HG03139 (cell line): Measurements from ENCODE around the gene AHCYL1.
A peak's percentile ranks its signal among the peaks of the same experiment; 100 is the strongest.

Experiments
- ATAC-seq: cut with Tn5 transposase; IDR thresholded peaks from one replicate; pipeline ENCODE4 v1.9.1; 2021; ENCODE audit not compliant: unreplicated experiment

AHCYL1 gene

DNA sequence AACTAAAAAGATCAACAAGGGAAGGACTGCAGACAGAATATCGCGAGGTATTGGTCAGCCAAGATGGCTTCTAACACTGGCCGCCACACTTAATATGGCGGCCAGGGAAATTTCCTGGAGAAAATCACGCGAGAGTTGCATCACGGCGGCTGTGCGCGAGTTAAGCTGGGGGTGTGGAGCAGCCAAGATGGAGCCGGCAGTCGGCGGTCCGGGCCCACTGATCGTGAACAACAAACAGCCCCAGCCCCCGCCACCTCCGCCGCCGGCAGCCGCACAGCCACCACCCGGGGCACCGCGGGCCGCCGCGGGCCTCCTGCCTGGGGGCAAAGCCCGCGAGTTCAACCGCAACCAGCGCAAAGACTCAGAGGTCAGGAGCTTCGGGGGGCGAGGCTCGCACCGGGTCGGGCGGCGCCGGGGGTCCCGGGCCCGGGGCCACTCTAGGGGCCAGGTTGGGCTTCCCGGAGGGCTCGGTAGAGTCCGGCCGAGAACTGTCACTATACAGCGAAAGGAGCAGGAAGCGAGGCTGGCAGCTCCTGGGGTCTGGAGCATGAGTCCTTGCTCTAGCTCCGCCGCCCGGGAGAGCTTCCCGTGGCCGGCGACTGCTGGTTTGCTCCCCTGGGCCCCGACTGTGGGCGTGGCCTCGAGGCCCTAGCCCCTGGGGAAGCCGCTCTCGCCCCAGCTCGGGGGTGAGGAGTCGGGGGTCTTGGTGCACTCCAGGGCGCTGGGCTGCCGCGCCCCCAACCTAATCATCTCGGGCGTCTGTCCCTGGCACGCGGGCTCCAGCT, 50.1 kb downstream of the AHCYL1 start, which contains the start of gene STRIP1:
Gene STRIP1 (plus strand): TSS at position 174 of the 785 bp plus-strand sequence. CDS start 14 bp downstream, at position 188.
- peak; percentile 86 for ATAC-seq

DNA sequence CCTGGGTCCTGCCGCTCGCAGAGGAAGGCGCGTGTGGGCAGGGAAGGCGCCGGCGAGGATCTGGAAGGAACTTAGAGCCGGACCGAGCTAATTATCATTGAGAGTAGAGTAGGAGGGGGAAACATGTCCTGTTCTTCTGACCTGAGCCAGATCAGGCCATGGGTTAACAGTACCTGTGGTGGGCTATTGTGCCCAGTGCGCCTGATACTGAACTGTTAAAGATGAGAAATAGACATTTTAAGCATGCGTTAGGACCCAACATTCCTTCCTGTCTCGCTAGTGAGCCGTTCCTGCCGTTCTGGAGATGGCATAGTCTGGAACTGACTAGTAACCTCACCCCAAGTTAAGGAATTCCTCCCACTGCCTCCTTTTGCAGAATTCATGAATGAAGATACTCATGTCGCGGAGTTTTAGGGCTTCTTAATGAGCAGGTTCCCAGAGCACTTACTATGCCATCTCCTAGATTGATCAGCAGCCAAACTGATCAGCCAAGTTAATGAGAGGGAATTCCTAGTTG, 50.7 kb downstream of the AHCYL1 start:
- peak; percentile 2 for ATAC-seq

DNA sequence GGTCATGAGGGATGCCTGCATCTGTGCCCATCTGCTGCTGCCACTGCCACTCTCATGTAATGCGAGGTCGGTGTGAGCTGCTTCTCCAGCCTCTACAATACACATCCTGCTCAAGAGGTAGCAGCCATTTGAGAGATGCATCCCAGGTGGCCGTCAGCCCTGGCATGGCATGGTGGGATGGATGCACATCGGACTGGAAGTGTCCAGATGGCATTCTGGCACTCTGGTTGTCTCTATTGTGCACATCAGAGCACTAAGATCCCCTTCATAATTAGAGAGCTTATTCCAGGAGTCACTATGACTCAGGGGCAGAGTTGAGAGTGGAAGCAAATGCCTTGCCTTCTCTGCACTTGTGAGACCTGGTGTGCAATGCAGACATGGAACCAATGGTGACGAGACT, 53.7 kb downstream of the AHCYL1 start:
- ATAC-seq = no peak

DNA sequence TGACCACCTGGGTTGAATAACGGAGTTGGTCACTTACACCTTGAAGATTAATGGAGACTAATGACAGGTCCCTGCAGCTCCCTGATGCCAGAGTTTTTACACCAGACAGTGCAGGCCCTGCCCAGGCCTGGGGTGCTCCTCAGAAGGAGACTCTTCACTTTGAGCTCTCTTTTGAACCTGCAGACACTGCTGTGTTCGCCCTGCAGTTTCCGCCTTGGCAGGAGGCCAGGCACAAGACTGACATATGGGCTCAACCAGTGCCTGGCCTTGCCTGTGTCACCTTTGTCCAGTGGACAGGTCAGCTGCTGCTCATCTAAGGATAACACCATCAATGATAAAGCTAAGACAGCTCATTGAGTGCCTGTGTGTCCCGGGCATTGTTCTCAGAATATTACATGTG, 55.1 kb downstream of the AHCYL1 start:
- no peak for ATAC-seq

DNA sequence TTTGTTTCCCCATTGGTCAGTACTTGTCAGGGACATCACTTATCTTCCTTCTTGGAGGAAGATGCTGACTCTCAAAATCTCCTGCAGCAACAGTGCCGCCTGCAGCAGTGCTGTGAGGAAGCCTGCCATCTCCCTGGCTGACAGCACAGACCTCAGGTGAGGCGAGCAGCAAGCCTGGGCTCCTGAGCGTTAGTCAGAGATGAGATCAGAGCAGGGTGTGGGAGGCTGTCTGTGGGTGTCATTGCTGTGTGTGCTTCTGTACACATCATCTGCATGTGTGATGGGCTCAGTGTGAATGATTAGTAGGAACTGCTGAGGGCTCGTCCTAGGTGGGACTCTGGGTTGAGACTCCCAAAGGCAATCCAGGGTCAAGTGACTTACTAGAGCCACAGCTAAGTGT, 56.0 kb downstream of the AHCYL1 start:
- ATAC-seq = no peak

DNA sequence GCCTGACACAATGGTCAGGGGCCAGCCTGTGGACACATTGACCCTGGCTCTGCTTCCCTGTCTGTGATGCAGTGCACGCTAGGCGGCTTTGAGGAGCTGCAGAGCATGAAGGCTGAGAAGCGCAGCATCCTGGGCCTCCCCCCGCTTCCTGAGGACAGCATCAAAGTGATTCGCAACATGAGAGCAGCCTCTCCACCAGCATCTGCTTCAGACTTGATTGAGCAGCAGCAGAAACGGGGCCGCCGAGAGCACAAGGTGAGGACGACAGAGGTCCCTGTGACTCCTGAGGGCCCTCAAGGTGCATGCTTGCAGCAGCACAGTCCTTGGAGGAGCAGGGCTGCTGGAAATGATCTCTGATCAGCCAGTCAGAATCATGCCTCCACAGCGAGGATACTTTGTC, 58.5 kb downstream of the AHCYL1 start:
- ATAC-seq = no peak

DNA sequence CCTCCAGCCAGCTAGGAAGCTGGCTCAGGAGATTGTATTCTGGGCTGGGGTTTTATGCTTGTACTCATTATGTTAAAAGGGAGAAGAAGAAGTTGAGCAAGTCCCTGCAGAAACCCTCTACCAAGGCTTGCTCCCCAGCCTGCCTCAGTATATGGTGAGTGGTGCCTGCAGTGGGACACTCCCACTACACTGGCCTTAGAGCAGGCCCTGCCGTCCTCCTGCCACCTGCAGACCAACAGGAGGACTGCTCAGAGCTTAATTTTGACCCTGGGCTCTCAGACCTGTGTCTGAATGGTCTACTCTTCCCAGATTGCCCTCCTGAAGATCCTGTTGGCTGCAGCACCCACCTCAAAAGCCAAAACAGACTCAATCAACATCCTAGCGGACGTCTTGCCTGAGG, 62.9 kb downstream of the AHCYL1 start:
- ATAC-seq = no peak

DNA sequence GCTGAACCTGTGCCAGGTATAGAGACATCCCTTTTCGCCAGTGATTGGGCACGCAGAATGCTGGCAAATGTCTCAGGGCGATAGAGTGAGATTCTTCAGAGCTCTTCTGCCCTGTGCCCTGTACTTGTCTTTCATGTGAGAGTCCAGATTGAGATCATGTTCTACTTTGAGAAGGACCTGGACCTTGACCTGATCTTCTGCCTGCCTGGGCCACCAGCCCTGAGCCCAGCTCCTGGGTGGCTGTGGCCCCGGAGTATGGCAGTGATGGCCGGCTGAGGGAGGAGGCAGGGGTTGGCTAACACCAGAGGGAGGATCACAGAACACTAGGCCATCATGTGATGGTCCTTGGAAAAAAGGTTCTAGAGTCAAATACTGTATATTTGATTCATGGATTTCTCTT, 63.7 kb downstream of the AHCYL1 start:
- ATAC-seq = no peak

DNA sequence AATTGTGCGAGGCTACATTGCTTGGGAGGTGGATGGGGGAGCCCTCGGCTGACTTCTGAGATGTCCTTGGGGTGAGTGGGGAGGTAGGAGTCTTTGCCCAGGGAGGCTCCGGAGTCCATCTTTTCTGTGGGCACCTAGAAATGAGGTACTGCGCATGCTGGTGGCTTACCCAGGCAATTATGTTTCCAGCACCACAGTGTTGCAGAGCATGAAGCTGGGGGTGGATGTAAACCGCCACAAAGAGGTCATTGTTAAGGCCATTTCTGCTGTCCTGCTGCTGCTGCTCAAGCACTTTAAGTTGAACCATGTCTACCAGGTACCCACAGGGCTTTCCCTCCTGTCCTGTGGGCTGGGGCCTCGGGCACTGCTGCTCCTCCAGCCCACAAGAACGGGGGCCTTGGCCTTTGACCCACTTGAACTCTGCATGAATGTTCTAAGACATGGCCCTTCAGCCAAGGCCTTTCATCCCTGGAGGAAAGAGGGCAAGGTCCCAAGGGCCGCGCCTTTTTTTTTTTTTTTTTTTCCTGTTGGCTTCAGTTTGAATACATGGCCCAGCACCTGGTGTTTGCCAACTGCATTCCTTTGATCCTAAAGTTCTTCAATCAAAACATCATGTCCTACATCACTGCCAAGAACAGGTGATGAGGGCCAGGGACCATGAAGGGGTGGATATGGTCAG, 64.5 kb downstream of the AHCYL1 start:
- no peak for ATAC-seq

DNA sequence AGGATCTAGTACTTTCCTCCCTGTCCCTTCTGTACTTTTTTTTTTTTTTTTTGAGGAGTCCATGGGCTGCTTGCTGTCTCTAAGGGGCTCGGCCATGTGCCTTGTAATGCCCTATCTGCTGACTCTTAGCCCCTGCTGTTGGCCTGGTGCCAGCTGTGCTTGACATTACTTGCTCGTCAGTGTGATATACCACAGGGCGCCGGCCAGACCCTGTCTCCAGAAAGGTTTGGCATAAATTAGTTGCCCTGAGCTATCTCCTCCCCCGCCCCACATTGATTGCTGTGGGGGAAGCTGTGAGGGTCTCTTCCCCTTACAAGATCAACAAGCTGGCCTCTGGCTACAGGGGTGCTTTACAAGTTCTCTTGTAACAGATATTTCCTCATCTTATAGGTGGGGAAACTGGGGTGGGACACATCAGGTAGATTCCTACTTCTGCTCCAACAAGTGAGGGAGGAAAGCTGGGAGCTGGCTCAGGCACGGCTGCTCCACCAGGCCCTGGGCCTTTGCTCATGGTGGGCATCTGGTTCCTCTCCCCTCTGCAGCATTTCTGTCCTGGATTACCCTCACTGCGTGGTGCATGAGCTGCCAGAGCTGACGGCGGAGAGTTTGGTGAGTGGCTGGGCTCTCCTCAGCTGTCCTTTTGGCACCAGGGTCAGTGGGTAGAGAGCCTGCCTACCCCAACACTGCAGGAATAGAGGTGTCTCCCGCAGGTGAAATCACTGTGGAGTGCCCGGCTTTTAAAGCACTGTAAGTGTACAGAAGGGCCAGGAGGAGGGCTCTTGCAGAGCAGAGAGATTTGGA, 65.4 kb downstream of the AHCYL1 start:
- ATAC-seq = no peak

DNA sequence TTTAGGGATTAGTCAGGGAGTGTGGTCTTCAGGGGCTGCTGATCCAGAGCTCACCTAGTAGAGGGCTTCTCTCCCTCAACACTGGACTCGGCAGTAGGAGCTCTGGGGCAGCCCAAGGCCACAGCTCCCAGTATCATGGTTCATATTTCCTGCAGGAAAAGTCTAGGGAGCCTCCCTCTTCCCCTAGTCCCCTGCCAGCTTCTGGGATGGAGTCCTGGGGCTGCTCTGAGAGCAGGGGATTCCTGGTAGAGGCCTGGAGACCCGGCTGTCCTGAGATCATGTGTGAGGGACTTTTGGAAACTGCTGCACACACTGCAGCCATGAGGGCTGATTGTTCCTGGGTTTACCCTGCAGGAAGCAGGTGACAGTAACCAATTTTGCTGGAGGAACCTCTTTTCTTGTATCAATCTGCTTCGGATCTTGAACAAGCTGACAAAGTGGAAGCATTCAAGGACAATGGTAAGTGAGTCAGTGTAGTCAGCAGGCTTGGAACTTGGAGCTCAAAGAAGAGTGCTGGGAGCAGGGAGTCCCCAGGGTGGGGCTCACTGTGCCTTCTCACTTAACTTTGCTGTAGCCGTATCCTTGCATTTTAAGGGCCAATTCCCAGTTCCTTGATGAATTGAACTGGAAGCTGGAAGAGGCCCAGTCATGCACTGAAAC, 66.2 kb downstream of the AHCYL1 start:
- no peak for ATAC-seq

DNA sequence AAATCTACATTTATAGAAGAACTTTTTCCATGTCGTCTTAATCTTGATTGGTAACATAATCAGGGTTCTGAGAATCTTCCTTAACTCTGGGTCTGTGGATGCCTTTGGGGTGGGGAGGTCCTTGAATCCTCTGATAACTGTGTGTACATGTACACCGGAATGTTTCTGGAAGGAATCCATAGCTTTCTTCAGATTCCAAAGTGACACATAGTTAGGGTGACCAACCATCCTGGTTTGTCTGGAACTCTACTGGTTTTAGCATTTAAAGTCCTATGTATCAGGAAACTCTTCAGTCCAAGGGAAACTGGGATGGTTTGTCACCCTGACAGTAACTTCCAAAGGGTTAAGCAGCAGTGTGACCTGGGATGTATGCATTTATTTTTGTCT, 66.7 kb downstream of the AHCYL1 start:
- no peak for ATAC-seq

DNA sequence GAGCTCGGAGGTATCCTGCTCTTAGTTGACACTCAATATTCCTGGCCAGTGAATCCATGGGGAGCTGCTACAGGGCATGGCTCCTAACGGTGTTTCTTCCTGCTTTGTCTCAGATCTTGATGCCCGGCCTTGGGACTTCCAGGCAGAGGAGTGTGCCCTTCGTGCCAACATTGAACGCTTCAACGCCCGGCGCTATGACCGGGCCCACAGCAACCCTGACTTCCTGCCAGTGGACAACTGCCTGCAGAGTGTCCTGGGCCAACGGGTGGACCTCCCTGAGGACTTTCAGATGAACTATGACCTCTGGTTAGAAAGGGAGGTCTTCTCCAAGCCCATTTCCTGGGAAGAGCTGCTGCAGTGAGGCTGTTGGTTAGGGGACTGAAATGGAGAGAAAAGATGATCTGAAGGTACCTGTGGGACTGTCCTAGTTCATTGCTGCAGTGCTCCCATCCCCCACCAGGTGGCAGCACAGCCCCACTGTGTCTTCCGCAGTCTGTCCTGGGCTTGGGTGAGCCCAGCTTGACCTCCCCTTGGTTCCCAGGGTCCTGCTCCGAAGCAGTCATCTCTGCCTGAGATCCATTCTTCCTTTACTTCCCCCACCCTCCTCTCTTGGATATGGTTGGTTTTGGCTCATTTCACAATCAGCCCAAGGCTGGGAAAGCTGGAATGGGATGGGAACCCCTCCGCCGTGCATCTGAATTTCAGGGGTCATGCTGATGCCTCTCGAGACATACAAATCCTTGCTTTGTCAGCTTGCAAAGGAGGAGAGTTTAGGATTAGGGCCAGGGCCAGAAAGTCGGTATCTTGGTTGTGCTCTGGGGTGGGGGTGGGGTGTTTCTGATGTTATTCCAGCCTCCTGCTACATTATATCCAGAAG, 69.2 kb downstream of the AHCYL1 start:
- ATAC-seq = no peak

DNA sequence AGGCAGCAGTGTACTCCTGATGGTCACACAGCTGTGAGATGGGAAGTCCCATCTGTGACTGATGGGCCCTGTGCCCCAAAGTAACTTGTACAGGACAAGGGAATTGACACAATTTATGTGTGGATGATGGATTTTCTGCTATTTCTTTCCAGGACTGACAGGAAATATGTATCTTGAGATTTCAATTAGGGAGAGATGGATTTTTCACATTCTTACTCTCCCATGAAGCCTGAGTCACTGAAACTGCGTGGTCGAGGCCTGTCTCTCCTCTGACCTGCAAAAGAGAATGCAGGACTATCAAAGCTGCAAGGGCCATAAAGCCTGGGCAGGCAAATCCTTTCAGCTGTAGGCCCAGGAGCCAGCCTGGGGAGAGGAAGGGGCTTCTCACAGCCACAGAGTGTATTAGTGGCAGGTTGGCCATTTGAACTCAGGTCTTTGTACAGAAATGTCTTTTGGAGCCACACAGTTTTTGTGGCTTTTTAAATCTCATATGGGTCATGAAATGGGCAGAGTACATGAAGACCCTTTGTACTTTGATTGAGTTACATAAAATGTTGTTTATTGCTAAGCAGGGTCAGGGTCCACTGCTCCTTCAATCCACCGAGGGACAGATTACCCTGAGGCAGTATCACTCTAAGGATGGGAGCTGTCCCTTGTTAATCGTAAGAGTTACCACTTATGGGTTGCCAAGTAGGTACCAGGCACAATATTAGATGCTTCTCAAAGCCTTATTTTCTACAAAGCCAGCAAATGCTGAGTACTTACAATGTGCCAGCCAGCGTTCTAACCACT, 71.1 kb downstream of the AHCYL1 start:
- no peak for ATAC-seq

DNA sequence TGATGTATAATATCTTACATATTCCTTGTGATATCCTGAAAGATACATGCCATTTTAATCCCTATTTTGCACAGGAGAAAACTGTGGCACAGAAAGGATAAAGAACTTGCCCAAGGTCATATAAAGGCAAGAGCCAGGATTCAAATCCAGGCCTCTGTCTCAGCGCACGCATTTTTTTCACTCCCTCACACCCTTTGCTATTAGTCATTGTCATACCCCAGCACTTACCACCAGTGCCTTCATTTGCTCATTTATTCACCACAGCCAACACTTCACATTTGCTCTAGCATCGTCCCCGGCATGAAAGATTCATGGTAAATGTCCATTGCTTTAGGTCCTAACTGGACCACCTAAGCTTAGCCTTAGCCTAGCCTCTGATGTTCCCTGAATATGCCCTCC, 71.7 kb downstream of the AHCYL1 start:
- ATAC-seq = no peak

DNA sequence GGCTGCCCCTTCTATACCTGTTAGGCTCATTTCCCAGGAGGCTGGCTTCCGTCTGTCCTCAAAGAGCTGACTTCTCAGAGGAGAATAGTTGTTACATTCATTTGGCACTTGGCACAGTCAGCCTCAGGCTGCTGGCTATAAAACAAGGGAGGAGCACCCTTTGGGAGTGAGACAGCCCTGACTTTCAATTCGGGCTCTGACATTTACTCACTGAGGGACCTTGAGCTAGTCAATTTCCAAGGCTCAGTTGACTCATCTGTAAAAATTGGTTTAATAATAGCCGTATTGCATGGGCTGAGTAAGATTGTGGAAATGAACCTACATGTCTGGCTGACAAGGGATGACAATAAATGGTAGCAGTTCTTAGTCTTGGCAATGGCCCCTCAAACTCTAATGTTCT, 72.2 kb downstream of the AHCYL1 start:
- ATAC-seq = no peak

DNA sequence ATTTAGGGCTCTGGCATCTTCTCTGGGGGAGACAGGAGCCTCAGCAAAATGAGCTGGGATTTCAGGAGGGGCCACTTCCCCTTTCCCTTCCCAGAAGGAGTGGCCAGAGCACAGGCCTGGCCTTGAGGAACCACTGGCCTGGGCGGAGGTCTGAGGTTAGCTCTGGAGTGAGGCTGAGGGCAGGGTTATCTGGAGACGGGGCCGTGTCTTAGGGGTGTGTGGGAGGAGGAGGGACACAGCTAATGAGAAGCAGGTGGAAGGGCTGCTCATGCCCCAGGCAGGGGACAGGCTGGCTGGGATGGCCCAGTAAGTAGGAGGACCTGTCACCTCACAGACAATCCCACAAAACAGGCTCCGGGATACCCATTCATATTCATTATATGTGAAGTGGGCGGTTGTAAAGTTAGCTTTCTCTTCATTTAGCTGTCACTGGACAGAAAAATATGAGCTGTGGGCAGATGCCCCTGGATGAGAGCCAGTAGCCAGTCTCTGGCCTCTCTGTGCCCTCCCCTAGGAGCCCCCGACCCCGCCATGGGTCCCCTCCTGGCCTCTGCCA, 73.5 kb downstream of the AHCYL1 start:
- ATAC-seq = no peak

DNA sequence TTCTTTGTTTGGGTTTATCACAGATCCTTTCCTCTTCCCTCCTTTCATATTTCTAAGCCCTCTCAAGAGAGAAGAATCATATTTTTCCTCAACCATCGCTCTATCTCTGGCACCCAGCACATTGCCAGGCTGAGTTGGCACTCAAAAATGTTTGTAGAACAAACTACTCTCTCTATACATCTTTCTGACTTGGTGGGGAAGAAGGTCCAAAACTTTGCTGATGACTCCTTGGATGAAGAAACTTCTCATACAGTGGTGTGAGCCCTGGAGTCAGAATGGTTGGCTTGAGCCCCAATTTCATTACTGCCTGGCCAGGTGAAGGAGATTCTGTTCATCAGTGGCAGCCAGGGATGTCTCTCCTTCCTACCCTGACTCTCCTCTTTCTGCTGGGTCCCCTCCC, 74.0 kb downstream of the AHCYL1 start:
- ATAC-seq = no peak
